Stimulated activated CD8-positive, alpha-beta memory T cell treated with anti-CD3 and anti-CD28 coated beads, Interleukin-4, amount 100 ng/mL, for 24 hours (primary cell): ENCODE data around the gene CDKL5.
"Not testable (repeated sequence)": the region's sequence is repeated elsewhere in the genome, so short reads cannot be mapped to it uniquely, and the experiment has no call there.

ENCODE experiments used
- DNase-seq: peaks from one replicate; pipeline ENCODE4 v3.0.0-alpha.2; 2020; ENCODE audit warnings: low read depth

Gene CDKL5

DNA sequence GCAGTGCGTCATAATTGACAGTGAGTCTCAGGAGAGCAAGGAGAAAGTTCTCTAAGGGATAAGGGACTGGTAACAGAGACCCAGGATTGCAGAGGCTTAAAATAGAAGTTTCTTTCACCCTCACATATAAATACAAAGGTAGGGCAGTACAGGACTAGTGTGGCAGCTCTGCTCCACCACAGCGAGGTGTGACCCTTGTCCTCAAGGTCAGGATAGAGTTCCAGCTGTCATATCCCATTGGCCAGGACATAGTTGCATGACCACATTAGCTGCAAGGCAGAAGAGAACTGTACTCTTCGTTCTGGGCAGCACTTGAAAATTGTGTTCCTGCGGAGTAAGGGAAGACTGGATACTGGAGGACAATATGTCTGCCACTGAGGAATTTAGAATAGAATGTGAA, 152.0 kb downstream of the CDKL5 start:
- DNase-seq: no peak

DNA sequence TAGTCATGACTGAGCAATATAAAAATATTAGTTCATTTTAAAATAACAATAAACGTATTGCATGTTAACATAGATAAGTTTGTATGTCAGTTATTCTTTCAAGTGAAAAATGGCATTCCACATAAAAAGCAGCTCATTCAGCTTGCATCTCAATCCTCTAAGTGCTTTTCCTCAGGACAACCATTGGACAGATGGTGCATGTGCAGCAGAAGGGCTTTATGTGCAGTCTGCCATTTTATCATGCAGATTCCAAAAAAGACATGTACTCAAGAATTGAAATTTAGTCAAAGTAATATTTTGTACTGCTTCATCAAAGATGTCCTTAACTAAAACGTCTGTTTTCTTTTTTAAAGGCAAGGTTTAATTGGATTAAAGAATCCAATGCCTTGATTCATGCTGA, 153.1 kb downstream of the CDKL5 start:
- no peak for DNase-seq

DNA sequence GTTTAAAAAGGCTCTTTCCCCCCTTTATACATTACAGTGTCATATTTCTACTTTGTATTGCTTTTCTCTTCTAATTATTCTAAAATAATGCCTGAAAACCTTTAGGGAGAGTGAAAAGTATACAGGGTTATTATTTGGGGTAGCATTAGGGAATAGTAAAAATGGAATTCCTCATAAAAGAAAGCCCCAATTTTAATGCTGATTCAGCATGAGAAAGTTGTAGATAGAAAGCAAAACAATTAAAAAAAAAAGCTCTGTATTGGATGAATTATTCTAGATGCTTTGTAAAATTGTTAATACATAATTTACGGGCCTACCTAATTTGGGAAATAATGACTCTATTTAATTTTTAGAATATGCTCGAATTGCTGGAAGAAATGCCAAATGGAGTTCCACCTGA, 154.1 kb downstream of the CDKL5 start:
- DNase-seq: no peak

DNA sequence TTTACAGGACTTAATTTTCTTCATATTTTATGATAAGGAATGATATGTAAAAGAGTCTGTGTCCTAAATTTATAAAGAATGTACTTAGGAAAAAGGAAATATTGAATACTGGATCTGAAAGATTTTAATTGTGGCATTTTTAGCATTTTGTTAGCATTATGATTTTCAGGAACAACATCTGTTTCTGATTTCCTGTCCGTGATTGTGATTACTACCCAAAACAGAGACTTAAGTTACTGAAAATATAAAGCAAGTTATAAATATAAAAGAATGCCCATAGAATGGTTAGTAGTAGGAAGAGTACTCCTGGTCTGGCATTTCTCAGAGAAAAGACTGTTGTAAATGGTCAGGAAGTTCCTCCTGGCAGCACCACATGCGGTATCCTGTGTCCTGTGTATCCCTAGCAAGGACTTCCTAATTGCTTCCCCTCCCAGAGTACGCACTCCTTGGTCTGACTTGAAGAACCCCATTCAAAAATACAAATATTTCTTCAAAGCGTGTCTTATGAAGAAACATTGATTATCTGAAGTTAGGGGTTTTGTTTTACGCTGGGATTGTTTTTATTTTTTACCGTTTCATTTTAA, 157.6 kb downstream of the CDKL5 start:
- DNase-seq: no peak

DNA sequence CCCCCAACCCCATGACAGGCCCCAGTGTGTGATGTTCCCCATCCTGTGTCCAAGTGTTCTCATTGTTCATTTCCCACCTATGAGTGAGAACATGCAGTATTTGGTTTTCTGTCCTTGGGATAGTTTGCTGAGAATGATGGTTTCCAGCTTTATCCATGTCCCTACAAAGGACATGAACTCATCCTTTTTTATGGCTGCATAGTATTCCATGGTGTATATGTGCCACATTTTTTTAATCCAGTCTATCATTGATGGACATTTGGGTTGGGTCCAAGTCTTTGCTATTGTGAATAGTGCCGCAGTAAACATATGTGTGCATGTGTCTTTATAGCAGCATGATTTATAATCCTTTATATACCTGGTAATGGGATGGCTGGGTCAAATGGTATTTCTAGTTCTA, 163.9 kb downstream of the CDKL5 start:
- not testable (repeated sequence) for DNase-seq

GRCh38 chrX:18591834-18592233, 166.4 kb downstream of the CDKL5 start:
- no peak for DNase-seq

GRCh38 chrX:18594079-18594478, 168.7 kb downstream of the CDKL5 start:
- no peak for DNase-seq

DNA sequence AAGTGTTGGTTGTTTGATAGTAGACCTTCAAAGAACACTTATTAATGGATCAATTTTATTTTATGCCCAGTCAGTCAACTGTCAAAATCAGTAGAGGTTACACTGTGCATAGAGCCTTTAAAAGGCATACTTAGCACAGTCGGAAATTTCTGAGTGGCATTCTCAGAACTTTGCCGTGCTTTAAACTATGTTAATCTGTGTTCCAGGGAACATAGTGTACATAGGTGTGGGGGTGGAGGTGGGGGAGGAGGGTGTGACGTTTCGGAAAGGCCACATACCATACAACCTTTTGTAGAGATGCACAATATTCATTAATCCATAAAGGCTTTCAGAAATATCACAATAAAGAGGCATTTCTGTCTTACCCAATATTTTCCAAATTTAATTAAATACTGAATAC, 170.7 kb downstream of the CDKL5 start:
- no peak for DNase-seq

DNA sequence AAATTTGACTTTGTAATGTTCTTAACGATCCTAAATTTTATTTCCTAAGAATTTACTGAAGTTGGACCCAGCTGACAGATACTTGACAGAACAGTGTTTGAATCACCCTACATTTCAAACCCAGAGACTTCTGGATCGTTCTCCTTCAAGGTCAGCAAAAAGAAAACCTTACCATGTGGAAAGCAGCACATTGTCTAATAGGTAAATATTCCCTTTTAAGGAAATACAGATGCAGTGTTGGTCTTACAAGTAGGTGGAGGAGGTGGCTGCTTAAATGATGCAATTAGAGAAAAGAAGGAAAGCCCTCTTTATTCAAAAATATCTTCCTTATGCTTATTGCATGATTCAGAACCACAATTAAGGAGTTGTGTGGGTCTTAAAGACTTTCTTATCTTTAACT, 173.0 kb downstream of the CDKL5 start:
- no peak for DNase-seq

DNA sequence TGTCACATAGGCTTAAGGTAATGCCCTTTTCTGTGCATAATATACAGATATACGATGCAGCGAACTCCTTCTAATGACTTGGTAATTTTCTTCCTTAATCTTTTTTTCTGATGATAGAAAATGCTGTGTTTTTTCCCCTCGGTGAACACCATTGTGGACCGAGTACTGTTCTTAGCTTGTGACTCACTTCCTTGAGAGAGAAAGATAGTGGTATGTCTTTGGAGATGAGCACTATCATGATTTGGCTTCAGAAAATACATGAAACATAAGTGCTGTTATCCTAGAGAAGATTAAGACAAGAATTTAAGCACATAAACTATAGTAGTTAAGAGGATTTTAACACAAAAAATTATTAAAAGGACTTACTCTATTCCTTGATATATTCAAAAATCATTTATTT, 182.6 kb downstream of the CDKL5 start:
- DNase-seq: no peak

DNA sequence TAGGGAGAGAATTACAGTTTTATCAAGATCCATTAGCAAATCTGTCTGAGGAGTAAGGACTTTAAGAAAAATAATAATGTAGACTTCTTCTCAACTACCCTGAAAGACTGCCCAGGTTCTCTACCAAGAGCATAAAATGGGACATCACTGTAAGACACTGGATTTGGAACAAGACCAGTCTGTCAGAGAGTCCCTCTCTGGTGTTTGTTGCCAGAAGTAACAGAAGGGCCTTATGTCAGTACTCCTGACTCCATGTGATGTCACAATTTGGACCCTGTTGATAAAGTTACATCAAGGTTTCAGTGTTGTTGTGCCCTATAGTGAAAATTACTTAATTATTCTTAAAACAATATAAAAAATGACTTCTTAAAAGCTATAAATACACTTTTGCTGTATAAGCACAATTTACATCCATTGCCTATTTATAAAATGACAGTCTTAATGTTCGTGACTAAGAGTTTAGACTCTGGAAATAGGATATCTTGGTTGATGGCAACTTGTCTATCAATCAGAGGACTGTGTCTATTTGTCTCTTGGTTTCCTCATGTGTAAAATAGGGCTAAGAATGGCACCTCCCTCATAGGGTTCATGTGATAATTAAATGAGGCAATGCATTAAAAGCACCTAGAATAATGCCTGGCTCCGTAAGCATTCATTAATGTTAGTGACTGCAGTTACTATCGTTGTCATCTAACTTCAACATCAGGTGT, 188.7 kb downstream of the CDKL5 start:
- DNase-seq: no peak

- no peak for DNase-seq
Measured at GRCh38 chrX:18616688-18617406, 191.4 kb downstream of the CDKL5 start.

GRCh38 chrX:18617407-18617750, 192.0 kb downstream of the CDKL5 start:
- no peak for DNase-seq

GRCh38 chrX:18619288-18619687, 193.9 kb downstream of the CDKL5 start:
- DNase-seq: no peak

- no peak for DNase-seq
Measured at GRCh38 chrX:18620349-18620748, 194.9 kb downstream of the CDKL5 start.

GRCh38 chrX:18624599-18624998, 199.2 kb downstream of the CDKL5 start:
- no peak for DNase-seq

DNA sequence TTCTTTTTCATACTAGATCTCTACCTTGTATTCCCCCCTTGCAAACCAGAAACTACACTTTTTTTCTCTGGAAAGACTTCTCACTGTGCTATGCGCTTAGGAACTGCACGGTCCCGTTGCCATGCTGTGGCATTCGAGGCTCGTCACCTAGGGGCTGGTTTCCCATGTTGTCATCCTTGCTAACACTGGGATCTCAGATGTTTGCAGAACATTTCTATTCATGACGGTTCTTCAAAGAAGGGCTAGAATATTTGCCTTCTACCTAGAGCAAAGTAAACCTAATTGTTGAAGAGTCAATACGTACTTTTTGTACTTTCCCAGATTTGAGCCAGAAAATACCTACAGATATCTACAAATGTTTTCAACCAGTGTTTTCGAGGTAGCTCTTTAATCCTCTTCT, 205.5 kb downstream of the CDKL5 start:
- no peak for DNase-seq

DNA sequence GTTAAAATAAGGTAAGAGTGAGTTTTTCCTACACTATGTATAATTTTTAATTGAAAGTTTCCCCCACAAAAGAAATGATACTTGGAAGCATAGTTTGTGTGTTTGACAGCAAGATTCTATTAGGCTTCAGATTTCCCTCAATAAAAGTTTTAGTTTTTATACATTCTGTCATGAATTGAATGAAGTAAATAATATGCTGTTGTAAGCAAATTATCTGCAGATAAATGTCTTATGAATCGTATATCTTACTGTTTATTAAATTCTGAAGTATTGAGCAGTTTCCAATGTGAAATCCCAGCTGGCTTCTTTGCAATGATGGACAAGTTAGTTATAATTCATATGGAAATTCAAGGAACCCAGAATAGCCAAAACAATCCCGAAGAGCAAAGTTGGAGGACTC, 213.0 kb downstream of the CDKL5 start:
- DNase-seq: no peak

DNA sequence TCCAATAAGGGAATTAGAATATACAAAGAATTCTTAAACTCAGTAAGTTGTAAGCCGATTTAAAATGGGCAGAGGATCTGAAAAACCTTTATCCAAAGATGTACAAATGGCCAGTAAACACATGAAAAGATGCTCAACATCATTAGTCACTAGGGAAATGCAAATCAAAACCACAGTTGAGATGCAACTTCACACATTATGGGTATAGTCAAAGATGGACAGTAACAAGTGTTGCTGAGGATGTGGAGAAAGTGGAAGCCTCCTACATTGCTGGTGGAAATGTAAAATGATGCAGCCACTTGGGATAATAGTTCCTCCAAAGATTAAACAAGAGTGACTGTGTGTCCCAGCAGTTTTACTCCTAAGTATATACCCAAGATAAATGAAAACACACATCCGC, 213.9 kb downstream of the CDKL5 start:
- no peak for DNase-seq

DNA sequence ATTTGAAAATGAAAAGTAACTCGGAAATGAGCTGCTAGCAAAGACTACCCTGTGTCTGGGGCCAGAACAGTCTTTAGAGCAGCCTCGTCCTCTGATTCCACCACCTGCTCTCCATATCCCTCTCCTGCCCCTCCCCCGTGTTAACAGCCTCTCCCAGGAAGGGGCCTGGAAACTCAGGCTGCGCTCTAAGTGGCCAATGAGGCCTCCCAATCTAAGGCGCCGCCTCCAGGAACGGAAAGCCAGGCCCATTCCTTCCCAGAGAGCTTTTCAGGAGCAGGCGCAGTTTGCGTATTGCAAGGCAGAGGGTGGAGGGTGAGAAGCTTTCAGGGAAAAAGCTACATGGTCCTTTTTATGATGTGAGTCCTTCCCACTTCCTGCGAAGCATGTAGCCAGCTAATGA, 215.3 kb downstream of the CDKL5 start:
- DNase-seq: no peak

DNA sequence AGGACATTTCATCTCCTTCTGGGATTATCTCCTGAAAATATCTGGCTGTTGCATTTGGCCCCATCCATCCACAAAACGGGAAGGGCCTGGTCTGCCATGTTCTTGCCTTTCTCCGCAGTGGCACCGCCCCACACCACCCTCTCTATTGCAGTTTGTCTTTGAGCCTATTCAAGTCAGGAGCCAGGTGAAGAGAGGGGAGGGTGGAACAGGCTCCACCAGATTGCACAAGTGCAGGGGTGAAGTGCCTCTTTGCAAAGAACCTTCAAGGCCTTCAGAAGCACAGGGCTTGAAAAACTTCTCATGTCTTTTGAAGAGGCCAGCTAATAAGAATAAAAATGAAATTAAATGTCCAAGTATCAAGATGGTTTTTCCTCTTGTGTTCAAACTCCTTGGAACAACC, 217.8 kb downstream of the CDKL5 start:
- DNase-seq: no peak

DNA sequence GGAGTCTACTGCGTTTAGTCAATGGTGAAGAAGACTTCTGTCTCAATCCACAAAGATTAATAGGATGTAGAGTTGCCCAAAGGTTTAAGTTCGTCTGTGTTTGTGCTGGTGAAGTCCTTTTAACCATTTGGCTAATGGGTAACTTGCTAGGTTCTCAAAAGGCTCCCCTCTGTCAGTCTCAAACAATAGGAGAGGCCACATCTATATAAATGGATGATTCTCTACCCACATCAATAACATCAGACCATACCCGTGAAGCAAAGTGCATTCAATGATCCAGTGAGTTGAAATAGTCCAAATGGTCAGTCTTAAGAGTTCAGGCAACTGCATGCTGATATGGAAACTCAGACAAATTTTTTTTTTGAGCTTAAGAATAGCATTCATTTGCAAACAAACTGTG, 218.4 kb downstream of the CDKL5 start:
- no peak for DNase-seq

DNA sequence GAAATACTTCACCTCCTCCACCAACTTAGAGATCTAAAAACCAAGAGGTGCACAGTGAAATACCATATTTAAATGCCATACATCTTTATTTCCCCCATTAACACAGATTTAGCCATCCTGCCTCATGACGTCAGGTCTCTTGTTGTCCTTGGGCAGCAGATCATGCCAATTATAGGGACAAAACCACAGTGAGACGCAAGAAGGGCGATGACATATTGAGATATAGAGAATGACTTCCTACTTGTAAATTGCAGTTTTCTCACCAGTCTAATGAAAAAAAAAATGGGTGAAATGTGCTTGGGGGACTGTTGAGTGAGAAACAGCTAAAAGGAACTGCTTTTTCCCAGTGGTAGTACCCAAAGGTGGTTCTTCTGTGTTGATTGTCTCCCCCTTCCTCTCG, 222.2 kb downstream of the CDKL5 start:
- DNase-seq: no peak

GRCh38 chrX:18649498-18649951, 224.1 kb downstream of the CDKL5 start:
- no peak for DNase-seq
